Stomach (tissue), 9 donors: Measurements from ENCODE around the gene HHIP. TPM values are rescaled to one million over a fixed set of nuclear protein-coding genes. Genes with fewer than 3 reads are reported as not detected.

Source experiments
- DNase-seq, 2 donors: peaks; one replicate each; pipeline versions ENCODE4 v3.0.0 to v3.0.0-alpha.2; 2013 to 2019
- H3K27ac ChIP-seq, 5 donors: fragments of 200-600 bp in 4 of 5; sonication (generic) in 4 of 5; one replicate each; pipeline ENCODE4 v1.5.1; 2013 to 2019; ENCODE audit warnings: mild to moderate bottlenecking in 1 of 5, moderate library complexity in 1 of 5
- H3K27me3 ChIP-seq, 3 donors: fragments of 200-600 bp; sonication (generic); one replicate each; pipeline ENCODE4 v1.5.1; 2017 to 2019; ENCODE audit warnings: mixed run types in 1 of 3
- H3K36me3 ChIP-seq, 4 donors: fragments of 200-600 bp; sonication (generic); 1 replicate in 3 of 4; 2 replicates in 1 of 4; pipeline ENCODE4 v1.5.1; 2016 to 2019
- H3K4me1 ChIP-seq, 4 donors: fragments of 200-600 bp; sonication (generic); one replicate each; pipeline ENCODE4 v1.5.1; 2016 to 2019
- H3K4me3 ChIP-seq, 4 donors: fragments of 200-600 bp; sonication (generic) in 3 of 4; one replicate each; pipeline ENCODE4 v1.5.1; 2016 to 2019; ENCODE audit warnings: mild to moderate bottlenecking in 1 of 4
- H3K9me3 ChIP-seq, 4 donors: fragments of 200-600 bp; sonication (generic); one replicate each; pipeline ENCODE4 v1.5.1; 2016 to 2019
- CTCF ChIP-seq, 7 experiments: fragments of 450-650 bp in 4 of 7; fragments of 200-600 bp in 3 of 7; sonication (generic) in 3 of 7; IDR thresholded peaks; one replicate each; pipeline ENCODE4 v1.5.1; 2016 to 2019; ENCODE audit warnings: antibody characterized with exemption in 7 of 7, control low read depth in 2 of 7, mild to moderate bottlenecking in 1 of 7
- EP300 ChIP-seq: sonication (generic); formaldehyde crosslinking; IDR thresholded peaks from one replicate; pipeline ENCODE4 v1.6.1; 2017; ENCODE audit warnings: antibody characterized with exemption
- POLR2A ChIP-seq, 4 donors: fragments of 450-650 bp; IDR thresholded peaks; one replicate each; pipeline ENCODE4 v1.6.1; 2016; ENCODE audit warnings: antibody characterized with exemption in 4 of 4, control low read depth in 2 of 4, mild to moderate bottlenecking in 1 of 4, moderate library complexity in 1 of 4
- POLR2AphosphoS5 ChIP-seq, 3 donors: sonication (generic); formaldehyde crosslinking; IDR thresholded peaks; one replicate each; pipeline ENCODE4 v1.6.1; 2016; ENCODE audit warnings: antibody characterized with exemption in 3 of 3
- WGBS, 5 donors: extraction: QIAGEN DNeasy Blood & Tissue Kit in 3 of 5; methylation state at CpG; one replicate each; pipeline versions ENCODE4 v1.1.5 to v1.1.7; 2013 to 2018; 5-methylcytosine and 5-hydroxymethylcytosine counted together
- intact Hi-C: fragments of 100-400 bp; cut with DNase I; formaldehyde crosslinking; loops from one replicate; pipeline ENCODE4 v1.15.1; 2023; ENCODE audit warnings: low total_unique reads
- polyA plus RNA-seq, 3 donors: library from polyadenylated mRNA; stranded (reverse); fragments of 200-250 nt; gene quantifications; one replicate each; pipeline ENCODE4 v1.2.3, GENCODE V29; 2013
- total RNA-seq, 5 donors: library from RNA; depleted of rRNA; stranded (reverse); fragments of >200 nt; gene quantifications; one replicate each; pipeline versions ENCODE4 v1.1.0 to v1.2.3, GENCODE V29; 2014 to 2016
- donor health status: healthy with polysubstance abuse.
- donor health status: Bipolar disorder and iron deficiency.
- donor health status: healthy.

HHIP gene
- total and polyA plus RNA-seq, 8 donors: 0.29 to 33.0 (median 3.5) TPM; not detected in 1

GRCh38 chr4:144721994-144722393 lies 76.0 kb downstream of the HHIP start:
- Histone ChIP-seq H3K27me3 (no peaks in the 10 kb centered on the region), H3K4me1 (no peaks in the 10 kb centered on the region), H3K9me3 (no peaks in the 10 kb centered on the region), H3K27ac (no peak overlapping the region), H3K4me3 (no peak overlapping the region), H3K36me3 (no peaks in the 10 kb centered on the region)
- no peak for DNase-seq
- intact Hi-C loops: no loop called here
- TF ChIP-seq CTCF (IDR thresholded peaks at IDR 0.05) (no peak), POLR2AphosphoS5 (IDR thresholded peaks at IDR 0.05) (no peak), POLR2A (IDR thresholded peaks at IDR 0.05) (no peak), EP300 (no peak)

- TF ChIP-seq CTCF (IDR thresholded peaks at IDR 0.05) (no peak), EP300 (no peak), POLR2A (IDR thresholded peaks at IDR 0.05) (no peak)
- H3K4me3 ChIP-seq: no peak overlapping the region
- peak in 1 of 2 donors; percentile 30 for DNase-seq
- no peaks in the 10 kb centered on the region for H3K27me3 ChIP-seq
- no peaks in the 10 kb centered on the region for H3K36me3 ChIP-seq
- intact Hi-C loops: no loop called here
- H3K4me1 ChIP-seq: no peaks in the 10 kb centered on the region
- no peaks in the 10 kb centered on the region for H3K9me3 ChIP-seq
- no peak overlapping the region for H3K27ac ChIP-seq
Observed at GRCh38 chr4:144723471-144723870, 77.5 kb downstream of the HHIP start.

- intact Hi-C loops: no loop called here
Observed at GRCh38 chr4:144729175-144729574, 83.2 kb downstream of the HHIP start.

GRCh38 chr4:144732584-144733428 lies 86.8 kb downstream of the HHIP start:
- intact Hi-C loops: no loop called here
- Histone ChIP-seq H3K27ac (no peak overlapping the region), H3K9me3 (no peaks in the 10 kb centered on the region), H3K27me3 (no peaks in the 10 kb centered on the region), H3K4me3 (no peak overlapping the region), H3K36me3 (no peaks in the 10 kb centered on the region), H3K4me1 (no peaks in the 10 kb centered on the region)
- no peak for DNase-seq
- TF ChIP-seq EP300: no peak
- WGBS, 5 donors: 50 to 80% (median 68%) methylated on average over 4 of the region's 4 CpGs

More at GRCh38 chr4:144729175-144729574, 83.2 kb downstream of the HHIP start:
- no peaks in the 10 kb centered on the region for H3K36me3 ChIP-seq
- H3K27me3 ChIP-seq: no peaks in the 10 kb centered on the region
- H3K27ac ChIP-seq: no peak overlapping the region
- no peaks in the 10 kb centered on the region for H3K4me1 ChIP-seq
- 79 to 94% (median 87%) methylated on average over 2 of the region's 2 CpGs for WGBS, 5 donors
- no peak for DNase-seq
- TF ChIP-seq POLR2A (IDR thresholded peaks at IDR 0.05) (no peak), EP300 (no peak), POLR2AphosphoS5 (IDR thresholded peaks at IDR 0.05) (no peak), CTCF (IDR thresholded peaks at IDR 0.05) (no peak)
- no peaks in the 10 kb centered on the region for H3K9me3 ChIP-seq
- no peak overlapping the region for H3K4me3 ChIP-seq

DNA sequence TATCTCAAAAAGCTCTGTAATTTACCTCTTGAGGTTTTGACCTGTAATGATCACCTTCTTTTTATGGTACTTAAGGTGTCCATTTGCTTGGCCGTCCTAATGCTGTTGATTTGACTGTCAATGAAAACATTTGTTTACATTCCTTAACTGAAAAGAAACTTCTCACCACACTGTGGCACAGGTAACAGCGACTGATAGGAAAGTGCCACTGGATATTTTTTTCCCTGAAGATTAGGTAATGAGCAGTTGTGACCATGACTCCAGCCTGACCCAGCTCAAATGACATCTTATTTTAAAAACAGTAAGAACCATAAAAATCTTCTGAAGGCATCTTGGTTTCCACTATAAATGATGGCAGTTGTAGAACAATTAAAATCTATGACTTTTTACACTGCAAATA lies 87.6 kb downstream of the HHIP start:
- Histone ChIP-seq H3K9me3 (no peaks in the 10 kb centered on the region), H3K27ac (no peak overlapping the region), H3K36me3 (no peaks in the 10 kb centered on the region), H3K27me3 (no peaks in the 10 kb centered on the region), H3K4me1 (no peaks in the 10 kb centered on the region), H3K4me3 (no peak overlapping the region)
- DNase-seq: no peak
- intact Hi-C loops: no loop called here
- TF ChIP-seq EP300 (no peak), POLR2AphosphoS5 (IDR thresholded peaks at IDR 0.05) (no peak), POLR2A (IDR thresholded peaks at IDR 0.05) (no peak), CTCF (IDR thresholded peaks at IDR 0.05) (no peak)
- WGBS, 5 donors: 36 to 62% (median 56%) methylated on average over 2 of the region's 2 CpGs
